IgD-negative memory B cell (primary cell): ENCODE data around the gene AK2. TPM values are rescaled to one million over a fixed set of nuclear protein-coding genes. Genes with fewer than 3 reads are reported as not detected.
"Not testable (repeated sequence)": the region's sequence is repeated elsewhere in the genome, so short reads cannot be mapped to it uniquely, and the experiment has no call there.

Experiments used
- H3K27ac Mint-ChIP-seq, 3 donors: one replicate each; pipeline ENCODE4 v1.8.0; 2020 to 2022; ENCODE audit warnings: mild to moderate bottlenecking in 3 of 3, mixed read lengths in 3 of 3, moderate library complexity in 1 of 3
- H3K27me3 Mint-ChIP-seq: one replicate; pipeline ENCODE4 v1.8.0; 2021; ENCODE audit warnings: mixed read lengths
- H3K36me3 Mint-ChIP-seq: one replicate; pipeline ENCODE4 v1.8.0; 2020; ENCODE audit warnings: mild to moderate bottlenecking, mixed read lengths
- H3K4me1 Mint-ChIP-seq, 3 donors: one replicate each; pipeline ENCODE4 v1.8.0; 2020 to 2022; ENCODE audit warnings: mixed read lengths in 3 of 3, mild to moderate bottlenecking in 1 of 3
- H3K4me3 Mint-ChIP-seq, 4 donors: one replicate each; pipeline ENCODE4 v1.8.0; 2020 to 2022; ENCODE audit warnings: mild to moderate bottlenecking in 4 of 4, mixed read lengths in 4 of 4, moderate library complexity in 3 of 4
- H3K9me3 Mint-ChIP-seq, 3 donors: one replicate each; pipeline ENCODE4 v1.8.0; 2020 to 2021; ENCODE audit warnings: mixed read lengths in 3 of 3, mild to moderate bottlenecking in 1 of 3
- polyA plus RNA-seq: library from polyadenylated mRNA; unstranded; fragments of 300-500 nt; fragmentation: Illumina TruSeq; gene quantifications from one replicate; pipeline ENCODE4 v1.2.3, GENCODE V29; 2021

Gene AK2
- polyA plus RNA-seq, 1 donor from 2014 or later, result 112 TPM

GRCh38 chr1:33065301-33065700 lies 28.6 kb upstream of the AK2 start:
- Mint-ChIP-seq H3K4me1 (peaks cover 0 to 2% (median 0%) of the 10 kb centered on the region in 3 donors), H3K36me3 (no peaks in the 10 kb centered on the region), H3K27ac (peak overlapping the region in 1 of 3 donors; percentile 27), H3K27me3 (peaks cover 2% of the 10 kb centered on the region), H3K9me3 (peaks cover 9 to 45% (median 37%) of the 10 kb centered on the region in 3 donors), H3K4me3 (peak overlapping the region in 1 of 4 donors; percentile 30)

DNA sequence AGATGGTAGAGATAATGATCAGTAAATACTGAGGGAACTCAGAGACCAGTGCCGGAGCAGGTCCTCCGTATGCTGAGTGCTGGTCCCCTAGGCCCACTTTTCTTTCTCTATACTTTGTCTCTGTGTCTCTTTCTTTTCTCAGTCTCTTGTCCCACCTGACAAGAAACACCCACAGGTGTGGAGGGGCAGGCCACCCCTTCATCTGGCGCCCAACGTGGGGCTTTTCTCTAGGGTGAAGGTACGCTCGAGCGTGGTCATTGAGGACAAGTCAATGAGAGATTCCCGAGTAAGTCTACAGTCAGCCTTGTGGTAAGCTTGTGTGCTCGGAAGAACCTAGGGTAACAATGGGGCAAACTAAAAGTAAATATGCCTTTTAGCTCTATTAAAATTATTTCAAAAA lies 27.6 kb upstream of the AK2 start:
- not testable (repeated sequence) for H3K4me3 Mint-ChIP-seq, H3K4me1 Mint-ChIP-seq, H3K27me3 Mint-ChIP-seq, H3K36me3 Mint-ChIP-seq, H3K27ac Mint-ChIP-seq
- H3K9me3 Mint-ChIP-seq, result peaks cover 9 to 42% (median 37%) of the 10 kb centered on the region in 3 donors

DNA sequence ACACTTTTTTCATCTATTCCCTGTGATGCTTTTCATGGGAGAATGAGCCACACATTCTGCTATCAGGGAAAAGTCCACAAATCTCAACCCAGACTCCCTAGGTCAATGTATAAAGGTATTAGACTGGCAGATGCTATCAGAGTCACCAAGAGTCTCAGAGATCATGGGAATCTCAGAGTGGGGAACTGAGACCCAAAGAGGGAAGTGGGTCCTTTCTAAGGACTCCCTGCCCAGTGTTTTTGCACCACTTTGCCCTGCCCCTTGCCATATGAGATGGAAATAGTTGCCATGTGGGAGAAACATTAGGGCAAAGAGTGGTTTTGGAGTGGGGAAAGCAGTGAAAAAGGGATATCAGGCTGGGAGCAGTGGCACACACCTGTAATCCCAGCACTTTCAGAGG lies 25.2 kb upstream of the AK2 start:
- Mint-ChIP-seq H3K36me3 (no peaks in the 10 kb centered on the region), H3K4me3 (no peak overlapping the region), H3K27me3 (peaks cover 1% of the 10 kb centered on the region), H3K4me1 (peaks cover 0 to 10% (median 7%) of the 10 kb centered on the region in 3 donors), H3K9me3 (peaks cover 13 to 36% (median 32%) of the 10 kb centered on the region in 3 donors), H3K27ac (peak overlapping the region in 1 of 3 donors; percentile 2)

DNA sequence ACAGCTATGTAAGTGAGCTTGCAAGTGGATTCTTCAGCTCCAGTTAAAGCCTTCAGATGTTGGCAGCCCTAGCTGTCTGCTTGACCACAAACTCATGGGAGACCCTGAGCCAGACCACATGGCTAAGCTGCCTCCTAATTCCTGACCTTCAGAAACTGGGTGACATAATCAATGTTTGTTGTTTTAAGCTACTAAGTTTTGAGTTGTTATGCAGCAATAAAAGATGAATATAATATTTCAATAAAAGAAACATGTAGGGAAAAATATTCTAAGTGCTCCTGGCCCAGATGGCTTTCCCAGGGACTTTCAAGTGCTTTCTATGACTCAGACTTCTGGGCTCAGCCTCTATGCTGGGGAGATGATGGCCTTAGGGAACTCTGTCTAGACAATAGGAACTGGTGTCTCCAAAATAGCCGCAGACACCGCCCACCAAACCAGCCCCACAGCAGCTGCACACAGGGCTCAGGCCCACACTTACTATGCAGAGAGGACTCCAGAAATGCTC lies 23.9 kb upstream of the AK2 start:
- H3K27ac Mint-ChIP-seq, result no peak overlapping the region
- H3K9me3 Mint-ChIP-seq, result peaks cover 12 to 31% (median 28%) of the 10 kb centered on the region in 3 donors
- no peak overlapping the region for H3K4me3 Mint-ChIP-seq
- H3K36me3 Mint-ChIP-seq, result no peaks in the 10 kb centered on the region
- H3K27me3 Mint-ChIP-seq, result peaks cover 1% of the 10 kb centered on the region
- H3K4me1 Mint-ChIP-seq, result peaks cover 0 to 10% (median 7%) of the 10 kb centered on the region in 3 donors

GRCh38 chr1:33057095-33057494 lies 20.4 kb upstream of the AK2 start:
- no peak overlapping the region for H3K27ac Mint-ChIP-seq
- no peaks in the 10 kb centered on the region for H3K36me3 Mint-ChIP-seq
- H3K27me3 Mint-ChIP-seq, result no peaks in the 10 kb centered on the region
- peaks cover 0 to 10% (median 10%) of the 10 kb centered on the region in 3 donors for H3K4me1 Mint-ChIP-seq
- H3K9me3 Mint-ChIP-seq, result peaks cover 6 to 13% (median 8%) of the 10 kb centered on the region in 3 donors
- peak overlapping the region in 1 of 4 donors; percentile 27 for H3K4me3 Mint-ChIP-seq

GRCh38 chr1:33056426-33056825 lies 19.7 kb upstream of the AK2 start:
- H3K4me3 Mint-ChIP-seq, result peak overlapping the region in 1 of 4 donors; percentile 8
- H3K4me1 Mint-ChIP-seq, result peaks cover 0 to 10% (median 10%) of the 10 kb centered on the region in 3 donors
- H3K27ac Mint-ChIP-seq, result peak overlapping the region in 1 of 3 donors; percentile 31
- H3K36me3 Mint-ChIP-seq, result no peaks in the 10 kb centered on the region
- H3K9me3 Mint-ChIP-seq, result peaks cover 3 to 7% (median 4%) of the 10 kb centered on the region in 3 donors
- H3K27me3 Mint-ChIP-seq, result no peaks in the 10 kb centered on the region

- no peak overlapping the region for H3K4me3 Mint-ChIP-seq
- peaks cover 2% of the 10 kb centered on the region for H3K27me3 Mint-ChIP-seq
- peaks cover 0 to 12% (median 10%) of the 10 kb centered on the region in 3 donors for H3K4me1 Mint-ChIP-seq
- no peaks in the 10 kb centered on the region for H3K36me3 Mint-ChIP-seq
- H3K27ac Mint-ChIP-seq, result no peak overlapping the region
- H3K9me3 Mint-ChIP-seq, result peaks cover 3 to 6% (median 4%) of the 10 kb centered on the region in 3 donors
These were observed 18.7 kb upstream of the AK2 start for GRCh38 chr1:33055210-33056008.

GRCh38 chr1:33050221-33051076 lies 13.8 kb upstream of the AK2 start:
- H3K36me3 Mint-ChIP-seq, result no peaks in the 10 kb centered on the region
- no peak overlapping the region for H3K27ac Mint-ChIP-seq
- H3K4me3 Mint-ChIP-seq, result no peak overlapping the region
- H3K9me3 Mint-ChIP-seq, result no peaks in the 10 kb centered on the region
- H3K27me3 Mint-ChIP-seq, result peaks cover 9% of the 10 kb centered on the region
- peaks cover 0 to 7% (median 0%) of the 10 kb centered on the region in 3 donors for H3K4me1 Mint-ChIP-seq

DNA sequence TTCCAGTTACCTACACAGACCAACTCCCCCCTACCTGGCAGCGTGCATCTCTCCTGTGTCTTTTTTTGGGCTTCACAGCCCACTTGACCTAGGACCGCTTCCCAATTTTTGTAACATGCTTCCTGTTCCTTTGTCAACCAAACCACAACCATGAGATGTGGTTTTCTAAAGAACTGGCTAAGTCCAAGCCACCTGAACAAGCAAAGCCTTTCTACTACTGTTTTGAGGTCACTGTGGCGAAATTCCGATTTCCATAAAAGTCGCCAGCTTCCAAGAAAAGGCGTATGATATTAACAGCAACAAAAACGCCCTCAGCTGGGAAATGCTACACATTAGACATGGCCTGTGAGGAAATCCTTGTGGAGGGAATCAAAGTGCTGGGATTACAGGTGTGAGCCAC lies 12.7 kb upstream of the AK2 start:
- H3K27ac Mint-ChIP-seq, result no peak overlapping the region
- H3K9me3 Mint-ChIP-seq, result no peaks in the 10 kb centered on the region
- peaks cover 0 to 6% (median 0%) of the 10 kb centered on the region in 3 donors for H3K4me1 Mint-ChIP-seq
- H3K36me3 Mint-ChIP-seq, result no peaks in the 10 kb centered on the region
- no peak overlapping the region for H3K4me3 Mint-ChIP-seq
- peaks cover 9% of the 10 kb centered on the region for H3K27me3 Mint-ChIP-seq

GRCh38 chr1:33048426-33048825 lies 11.7 kb upstream of the AK2 start:
- peaks cover 12% of the 10 kb centered on the region for H3K27me3 Mint-ChIP-seq
- H3K27ac Mint-ChIP-seq, result no peak overlapping the region
- peaks cover 0 to 4% (median 0%) of the 10 kb centered on the region in 3 donors for H3K4me1 Mint-ChIP-seq
- H3K9me3 Mint-ChIP-seq, result no peaks in the 10 kb centered on the region
- H3K4me3 Mint-ChIP-seq, result no peak overlapping the region
- H3K36me3 Mint-ChIP-seq, result no peaks in the 10 kb centered on the region

- no peaks in the 10 kb centered on the region for H3K36me3 Mint-ChIP-seq
- H3K27me3 Mint-ChIP-seq, result peaks cover 12% of the 10 kb centered on the region
- H3K27ac Mint-ChIP-seq, result no peak overlapping the region
- H3K4me3 Mint-ChIP-seq, result no peak overlapping the region
- peaks cover 0 to 4% (median 0%) of the 10 kb centered on the region in 3 donors for H3K4me1 Mint-ChIP-seq
- H3K9me3 Mint-ChIP-seq, result no peaks in the 10 kb centered on the region
These were observed 11.2 kb upstream of the AK2 start for GRCh38 chr1:33047839-33048305.

- H3K4me3 Mint-ChIP-seq, result no peak overlapping the region
- H3K9me3 Mint-ChIP-seq, result no peaks in the 10 kb centered on the region
- H3K27ac Mint-ChIP-seq, result peak overlapping the region in 1 of 3 donors; percentile 2
- H3K4me1 Mint-ChIP-seq, result peaks cover 0 to 4% (median 0%) of the 10 kb centered on the region in 3 donors
- H3K36me3 Mint-ChIP-seq, result no peaks in the 10 kb centered on the region
- peaks cover 12% of the 10 kb centered on the region for H3K27me3 Mint-ChIP-seq
These were observed 10.6 kb upstream of the AK2 start for GRCh38 chr1:33047290-33047689.

GRCh38 chr1:33046234-33046633 lies 9.6 kb upstream of the AK2 start:
- H3K4me3 Mint-ChIP-seq, H3K36me3 Mint-ChIP-seq, H3K4me1 Mint-ChIP-seq, H3K9me3 Mint-ChIP-seq: not testable (repeated sequence)
- peaks cover 12% of the 10 kb centered on the region for H3K27me3 Mint-ChIP-seq
- H3K27ac Mint-ChIP-seq, result peak overlapping the region in 1 of 3 donors; percentile 53

DNA sequence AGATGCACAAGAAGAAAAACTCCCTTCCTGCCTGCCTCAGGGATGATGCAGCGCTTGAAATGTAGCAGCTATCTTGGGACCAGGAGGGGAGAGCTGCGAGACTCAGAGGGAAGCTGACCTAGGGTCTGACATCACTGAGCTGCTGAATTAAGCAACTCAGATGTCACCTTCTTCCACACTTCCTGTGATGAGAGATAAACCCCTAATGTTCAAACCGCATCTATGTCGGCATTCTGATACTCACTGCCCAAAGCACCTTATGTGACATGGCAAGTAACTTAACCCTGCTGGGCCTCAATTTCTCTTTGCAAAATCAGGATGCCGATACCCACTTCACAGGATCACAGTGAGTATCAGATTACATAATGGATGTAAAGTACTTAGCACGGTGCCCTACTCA lies 9.1 kb upstream of the AK2 start:
- Mint-ChIP-seq H3K4me3 (no peak overlapping the region), H3K9me3 (no peaks in the 10 kb centered on the region), H3K27me3 (peaks cover 12% of the 10 kb centered on the region), H3K36me3 (no peaks in the 10 kb centered on the region), H3K4me1 (peaks cover 0 to 4% (median 0%) of the 10 kb centered on the region in 3 donors), H3K27ac (peak overlapping the region in 1 of 3 donors; percentile 53)

DNA sequence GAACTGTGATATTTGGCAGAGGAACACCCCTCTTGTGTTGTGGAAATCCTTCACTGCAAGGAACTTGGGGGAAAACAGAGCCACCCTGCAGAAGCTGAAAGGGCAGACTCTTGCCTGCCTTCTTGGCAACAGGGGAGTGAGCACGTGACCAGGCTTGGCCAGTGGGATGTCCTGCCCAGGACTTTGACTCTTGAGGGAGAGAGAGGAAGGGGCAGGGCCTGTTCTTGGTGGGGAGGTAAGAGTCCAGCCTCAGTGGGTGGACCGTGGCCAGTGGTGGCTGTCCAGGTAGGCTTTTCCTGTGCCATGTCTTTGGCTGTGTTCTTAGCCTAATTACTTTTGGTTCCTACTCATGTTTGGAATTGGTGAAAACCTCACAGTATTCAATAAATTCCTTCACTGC lies 8.6 kb upstream of the AK2 start:
- Mint-ChIP-seq H3K9me3 (no peaks in the 10 kb centered on the region), H3K4me1 (peaks cover 0 to 2% (median 0%) of the 10 kb centered on the region in 3 donors), H3K27ac (no peak overlapping the region), H3K27me3 (peaks cover 10% of the 10 kb centered on the region), H3K36me3 (no peaks in the 10 kb centered on the region), H3K4me3 (no peak overlapping the region)
